DND-41 (cell line): ENCODE measurements around the gene SEC24C.

Source experiments
- EZH2 ChIP-seq: IDR thresholded peaks from 3 replicates; pipeline ENCODE4 v1.6.1; 2012; ENCODE audit warnings: borderline replicate concordance, low read depth, mild to moderate bottlenecking, moderate library complexity, low read length, inconsistent platforms; ENCODE audit not compliant: severe bottlenecking
- TF ChIP-seq, protein P1 (sequence below): IDR thresholded peaks from 2 replicates; pipeline ENCODE4 v1.5.1; 2012; ENCODE audit warnings: borderline replicate concordance, low read length, moderate library complexity, mild to moderate bottlenecking; ENCODE audit not compliant: poor library complexity, severe bottlenecking; ENCODE audit errors: extremely low read depth

- TF ChIP-seq, protein P1, sequence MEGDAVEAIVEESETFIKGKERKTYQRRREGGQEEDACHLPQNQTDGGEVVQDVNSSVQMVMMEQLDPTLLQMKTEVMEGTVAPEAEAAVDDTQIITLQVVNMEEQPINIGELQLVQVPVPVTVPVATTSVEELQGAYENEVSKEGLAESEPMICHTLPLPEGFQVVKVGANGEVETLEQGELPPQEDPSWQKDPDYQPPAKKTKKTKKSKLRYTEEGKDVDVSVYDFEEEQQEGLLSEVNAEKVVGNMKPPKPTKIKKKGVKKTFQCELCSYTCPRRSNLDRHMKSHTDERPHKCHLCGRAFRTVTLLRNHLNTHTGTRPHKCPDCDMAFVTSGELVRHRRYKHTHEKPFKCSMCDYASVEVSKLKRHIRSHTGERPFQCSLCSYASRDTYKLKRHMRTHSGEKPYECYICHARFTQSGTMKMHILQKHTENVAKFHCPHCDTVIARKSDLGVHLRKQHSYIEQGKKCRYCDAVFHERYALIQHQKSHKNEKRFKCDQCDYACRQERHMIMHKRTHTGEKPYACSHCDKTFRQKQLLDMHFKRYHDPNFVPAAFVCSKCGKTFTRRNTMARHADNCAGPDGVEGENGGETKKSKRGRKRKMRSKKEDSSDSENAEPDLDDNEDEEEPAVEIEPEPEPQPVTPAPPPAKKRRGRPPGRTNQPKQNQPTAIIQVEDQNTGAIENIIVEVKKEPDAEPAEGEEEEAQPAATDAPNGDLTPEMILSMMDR = no peak
- TF ChIP-seq EZH2 = no peak
Observed at GRCh38 chr10:73734028-73734720, 10.0 kb upstream of the SEC24C start.
